ENCODE data around the gene RAB8B. TPM values are rescaled to one million over a fixed set of nuclear protein-coding genes. Genes with fewer than 3 reads are reported as not detected.

Gene RAB8B
- total RNA-seq, 1 donor from 2014 or later: 55.8 TPM

GRCh38 chr15:63264688-63265293 is 75.4 kb downstream of the RAB8B start:
- no peak for DNase-seq (ENCODE audit: low read depth in 2 of 2)

GRCh38 chr15:63274427-63274826 is 85.0 kb downstream of the RAB8B start:
- no peak for DNase-seq (ENCODE audit: low read depth in 2 of 2)

DNA sequence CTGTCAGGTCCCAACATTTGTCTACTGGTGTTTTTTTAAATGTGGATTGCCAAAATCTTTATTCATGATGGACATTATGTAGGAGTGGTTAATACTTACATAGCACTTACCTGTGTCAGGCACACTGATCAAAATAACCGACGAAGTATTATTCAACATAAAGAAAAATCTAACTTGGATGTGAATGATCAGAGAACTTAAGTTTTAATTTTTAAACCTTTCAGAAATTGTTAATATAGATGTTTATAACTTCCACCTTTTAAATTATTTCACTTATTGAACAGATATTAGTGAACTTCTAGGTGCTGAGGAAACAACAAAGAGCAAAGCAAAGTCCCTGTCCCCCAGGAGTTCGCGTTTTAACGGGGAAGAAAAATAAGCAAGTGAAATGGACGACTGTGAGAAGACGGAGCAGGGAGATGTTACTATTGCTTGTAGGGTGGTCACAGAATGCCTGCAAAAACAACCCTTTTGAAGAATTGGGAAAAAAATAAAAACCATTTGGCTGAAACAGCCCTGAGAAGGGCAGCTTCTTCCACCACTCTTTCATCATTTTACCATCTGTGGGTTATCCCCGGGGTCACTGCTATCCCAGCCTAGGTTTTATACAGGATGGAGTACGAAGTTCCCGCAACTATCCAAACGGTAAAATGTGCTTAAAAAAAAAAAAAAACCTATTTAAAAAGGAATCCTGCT is 87.1 kb downstream of the RAB8B start:
- DNase-seq (ENCODE audit: low read depth in 2 of 2): no peak

- peak in 1 of 2 donors; percentile 80 for DNase-seq (ENCODE audit: low read depth in 2 of 2)
Observed at GRCh38 chr15:63277038-63277892, 87.9 kb downstream of the RAB8B start, which contains the start of gene APH1B. Gene APH1B (plus strand): TSS chr15:63277605. CDS start chr15:63277624, 19 bp downstream.

DNA sequence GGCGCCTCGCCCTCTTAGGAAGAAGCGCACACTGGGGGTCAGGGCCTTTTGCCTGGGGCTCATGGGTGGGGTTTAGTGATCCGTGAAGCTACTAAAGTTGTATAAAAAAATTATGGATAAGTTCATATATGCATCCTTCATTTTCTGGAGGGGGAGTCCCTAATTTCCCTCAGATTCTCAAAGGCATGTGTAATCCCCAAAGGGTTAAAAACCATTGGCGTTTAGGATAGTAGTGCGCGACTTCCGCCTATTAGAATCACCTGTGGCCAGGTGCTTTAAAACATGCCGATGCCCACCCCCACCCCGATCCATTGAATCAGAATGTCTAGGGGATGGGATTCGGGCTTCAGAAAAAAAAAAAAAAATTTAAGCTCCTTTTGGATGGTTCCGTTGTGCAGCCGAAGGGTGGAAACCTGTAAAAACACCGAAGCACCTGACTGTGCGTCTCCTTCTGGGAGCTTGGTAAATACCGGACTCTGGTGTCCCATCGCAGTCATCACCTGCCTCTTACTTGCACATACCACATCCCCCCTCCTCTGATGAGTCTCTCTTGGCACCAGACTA is 88.6 kb downstream of the RAB8B start:
- no peak for DNase-seq (ENCODE audit: low read depth in 2 of 2)

DNA sequence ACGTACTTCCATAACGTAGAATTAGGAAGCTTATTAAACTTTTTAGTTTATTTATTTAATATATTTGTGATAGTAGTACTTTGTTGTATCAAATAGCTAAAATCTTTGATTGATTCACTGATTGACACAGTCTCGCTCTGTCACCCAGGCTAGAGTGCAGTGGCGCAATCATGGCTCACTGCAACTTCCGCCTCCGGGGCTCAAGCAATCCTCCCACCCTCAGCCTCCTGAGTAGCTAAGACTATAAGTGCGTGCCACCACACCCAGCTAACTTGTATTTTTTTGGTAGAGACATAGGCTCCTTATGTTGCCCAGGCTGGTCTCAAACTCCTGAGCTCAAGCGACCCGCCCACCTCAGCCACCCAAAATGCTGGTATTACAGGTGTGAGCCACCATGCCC is 93.7 kb downstream of the RAB8B start:
- DNase-seq (ENCODE audit: low read depth in 2 of 2): no peak

DNA sequence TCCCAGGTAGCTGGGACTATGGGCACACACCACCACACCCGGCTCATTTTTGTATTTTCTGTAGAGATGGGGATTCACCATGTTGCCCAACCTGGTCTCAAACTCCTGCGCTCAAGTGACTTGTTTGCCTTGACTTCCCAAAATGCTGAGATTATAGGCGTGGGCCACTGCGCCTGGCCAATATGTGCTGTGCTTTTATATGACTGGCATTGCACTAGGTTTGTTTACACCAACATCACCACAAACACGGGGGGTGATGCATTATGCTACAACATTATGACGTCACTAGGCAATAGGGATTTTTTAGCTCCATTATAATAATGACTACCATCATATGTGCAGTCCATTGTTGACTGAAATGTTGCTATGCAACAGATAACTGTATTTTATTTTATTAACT is 94.9 kb downstream of the RAB8B start:
- DNase-seq (ENCODE audit: low read depth in 2 of 2): no peak

GRCh38 chr15:63287109-63287508 is 97.7 kb downstream of the RAB8B start:
- peak; percentile 31 to 84 for DNase-seq (ENCODE audit: low read depth in 2 of 2)

GRCh38 chr15:63288342-63288741 is 98.9 kb downstream of the RAB8B start:
- peak in 1 of 2 donors; percentile 25 for DNase-seq (ENCODE audit: low read depth in 2 of 2)

DNA sequence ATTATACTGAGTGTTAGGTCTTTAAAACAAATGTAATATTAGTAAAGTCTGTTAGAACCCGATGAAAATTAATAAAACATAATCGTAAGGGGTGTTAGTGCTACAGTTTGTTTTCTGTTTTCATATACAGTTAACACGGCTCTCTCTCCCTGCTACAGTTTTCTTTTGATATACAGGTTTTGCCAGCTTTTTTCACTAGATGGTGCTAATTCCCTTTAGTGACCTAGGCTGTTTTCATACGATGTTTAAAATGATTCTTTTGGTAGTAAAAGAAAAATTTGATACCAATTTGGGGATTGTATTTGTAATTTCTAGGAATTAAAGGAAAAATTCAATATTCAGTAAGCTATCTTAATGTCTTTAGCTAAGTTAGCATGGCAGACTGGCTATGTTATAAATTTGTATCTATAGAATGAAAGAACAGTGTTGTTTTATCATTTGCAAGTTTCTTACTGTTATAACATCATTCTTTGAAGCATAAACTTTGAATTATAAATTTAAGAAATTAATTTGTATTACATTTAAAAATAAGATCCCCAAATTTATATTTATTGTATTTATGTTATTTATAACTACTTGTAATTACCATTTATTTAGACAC is 99.5 kb downstream of the RAB8B start:
- DNase-seq (ENCODE audit: low read depth in 2 of 2): peak; percentile 61 to 76

DNA sequence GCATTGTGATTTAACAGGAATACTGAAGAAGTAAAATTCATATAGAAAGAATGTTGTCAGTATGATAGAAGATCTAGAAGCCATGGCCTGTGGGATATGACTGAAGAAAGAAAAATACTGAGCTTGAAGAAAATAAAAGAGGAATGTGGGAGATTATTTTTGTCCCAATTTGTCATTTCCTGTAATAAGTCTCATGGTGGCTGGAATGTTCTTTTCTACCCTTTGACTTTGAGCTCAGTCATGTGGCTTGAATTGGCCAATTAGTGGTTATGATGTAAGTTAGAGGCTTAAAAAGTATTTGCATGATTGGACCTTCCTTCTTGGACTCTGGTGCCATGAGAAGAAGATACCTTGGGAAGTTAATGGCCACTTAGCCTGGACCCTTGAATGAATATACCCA is 102.1 kb downstream of the RAB8B start:
- DNase-seq (ENCODE audit: low read depth in 2 of 2): peak; percentile 63 to 84

DNA sequence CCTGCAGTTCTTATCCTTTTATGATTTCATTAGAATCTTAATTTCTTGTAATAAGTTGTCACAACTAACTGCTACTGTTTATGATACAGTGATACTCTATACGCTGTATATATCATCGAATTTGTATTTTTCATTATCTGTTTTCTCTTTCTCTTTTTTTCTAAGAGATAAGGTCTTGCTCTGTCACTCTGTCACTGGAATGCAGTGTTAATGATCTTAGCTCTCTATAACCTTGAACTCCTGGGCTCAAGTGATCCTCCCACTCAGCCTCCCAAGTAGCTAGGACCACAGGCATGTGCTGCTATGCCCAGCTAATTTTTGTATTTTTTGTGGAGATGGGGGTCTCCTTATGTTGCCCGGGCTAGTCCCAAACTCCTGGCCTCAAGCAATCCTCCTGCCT is 102.8 kb downstream of the RAB8B start:
- no peak for DNase-seq (ENCODE audit: low read depth in 2 of 2)

DNA sequence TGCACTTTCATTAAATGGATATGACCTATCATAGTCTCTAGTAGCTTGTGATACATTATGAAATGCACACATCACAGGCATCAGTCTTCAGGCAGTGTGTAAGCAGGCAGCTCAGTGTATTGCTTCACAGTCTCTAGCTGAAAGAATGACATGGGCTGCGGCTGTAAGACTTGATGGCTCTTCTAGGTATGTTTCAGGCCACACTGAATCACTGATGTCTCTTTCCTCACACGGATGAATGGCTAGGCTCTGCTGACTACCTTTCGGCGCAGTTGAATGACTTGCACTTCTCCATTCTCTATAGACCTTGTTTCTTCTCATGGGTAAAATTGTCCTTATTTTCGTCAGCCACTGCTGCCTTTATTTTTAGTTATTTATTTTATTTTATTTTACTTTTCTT is 103.4 kb downstream of the RAB8B start:
- no peak for DNase-seq (ENCODE audit: low read depth in 2 of 2)

- no peak for DNase-seq (ENCODE audit: low read depth in 2 of 2)
Observed at GRCh38 chr15:63294359-63294758, 105.0 kb downstream of the RAB8B start.

DNA sequence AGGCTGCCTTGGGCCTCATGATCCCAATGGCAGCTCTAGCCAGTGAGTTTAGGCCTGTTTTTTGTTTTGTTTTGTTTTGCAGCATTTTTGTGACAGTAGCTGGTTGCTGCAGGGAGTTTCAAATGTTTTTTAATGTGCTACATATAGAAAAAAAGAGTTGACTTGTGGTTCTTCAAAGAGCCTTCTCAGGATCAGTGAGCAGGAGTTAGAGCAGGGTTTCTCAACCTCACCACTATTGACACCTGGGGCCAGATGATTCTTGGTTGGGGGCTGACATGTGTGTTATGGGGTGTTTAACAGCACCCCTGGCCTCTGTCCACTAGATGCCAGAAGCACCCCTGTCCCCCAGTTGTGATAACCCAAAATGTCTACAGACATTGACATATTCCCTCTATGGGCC is 105.9 kb downstream of the RAB8B start:
- no peak for DNase-seq (ENCODE audit: low read depth in 2 of 2)

DNA sequence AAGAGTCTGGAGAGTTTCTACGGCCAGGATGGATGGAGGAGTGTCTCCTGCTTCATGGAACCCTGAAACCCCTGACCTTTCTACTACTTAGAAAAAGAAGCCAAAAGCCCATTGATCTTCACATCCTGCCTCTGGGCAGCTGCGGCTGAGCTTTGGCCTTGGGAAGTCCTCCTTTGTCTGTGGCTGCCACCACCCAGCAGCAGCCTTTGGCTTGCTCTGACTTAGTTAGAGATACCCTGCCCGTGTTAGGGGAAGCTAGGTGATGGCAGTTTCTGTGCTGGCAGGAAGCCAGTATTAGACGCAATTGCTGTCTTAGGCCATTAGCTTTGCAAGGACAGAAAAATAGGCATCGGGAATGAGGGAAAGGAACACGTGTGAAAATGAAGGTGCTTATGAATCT is 106.8 kb downstream of the RAB8B start:
- peak in 1 of 2 donors; percentile 37 for DNase-seq (ENCODE audit: low read depth in 2 of 2)

DNA sequence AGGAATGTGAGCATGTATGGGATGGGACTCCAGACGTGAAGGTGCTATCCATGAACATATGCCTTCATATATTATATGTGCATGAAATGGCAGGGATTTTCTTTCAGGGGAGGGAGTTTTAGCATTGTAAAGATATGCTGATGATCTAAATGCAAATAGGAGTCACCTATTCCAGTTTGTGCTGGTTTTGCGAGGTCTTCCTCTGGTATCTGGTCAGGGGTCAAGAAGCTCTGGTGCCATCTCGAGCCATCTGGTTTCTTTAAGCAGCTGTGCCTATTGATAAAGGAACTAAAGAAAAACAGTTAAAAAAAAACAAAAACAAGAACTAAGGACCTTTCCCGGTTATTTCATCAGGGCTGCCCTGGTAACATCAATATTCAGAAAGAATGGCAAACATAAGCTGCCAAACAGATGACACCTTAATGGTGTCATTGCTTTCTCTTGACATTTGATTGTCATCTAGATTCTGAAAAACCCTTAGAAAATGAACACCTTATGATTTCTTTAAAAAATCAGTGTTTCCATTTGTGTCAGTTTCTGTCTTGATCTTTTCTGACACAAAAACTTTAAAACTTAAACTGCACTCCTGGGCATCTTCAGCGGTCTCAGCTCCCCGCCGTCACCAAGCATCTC is 110.7 kb downstream of the RAB8B start:
- no peak for DNase-seq (ENCODE audit: low read depth in 2 of 2)

GRCh38 chr15:63301088-63301487 is 111.7 kb downstream of the RAB8B start:
- DNase-seq (ENCODE audit: low read depth in 2 of 2): no peak

DNA sequence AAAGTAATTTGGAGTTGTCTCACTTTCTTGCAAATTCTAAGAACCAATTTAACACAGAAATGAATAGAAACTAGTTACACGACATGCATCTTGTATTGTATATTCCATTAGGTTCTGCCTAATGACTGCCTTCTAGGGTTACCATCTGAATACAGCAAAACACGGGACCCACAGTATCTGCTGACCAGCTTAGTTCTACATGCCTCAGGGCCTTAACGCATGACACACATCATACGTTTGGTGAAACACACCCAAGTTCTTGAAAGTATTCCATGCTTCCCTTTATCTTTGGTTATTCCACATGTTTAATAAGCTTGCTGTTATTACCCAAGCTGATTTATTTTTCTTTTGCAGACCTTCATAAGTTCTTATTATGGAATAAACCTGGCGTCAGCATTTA is 115.9 kb downstream of the RAB8B start:
- no peak for DNase-seq (ENCODE audit: low read depth in 2 of 2)

- DNase-seq (ENCODE audit: low read depth in 2 of 2): no peak
Observed at GRCh38 chr15:63306492-63307073, 117.2 kb downstream of the RAB8B start.

DNA sequence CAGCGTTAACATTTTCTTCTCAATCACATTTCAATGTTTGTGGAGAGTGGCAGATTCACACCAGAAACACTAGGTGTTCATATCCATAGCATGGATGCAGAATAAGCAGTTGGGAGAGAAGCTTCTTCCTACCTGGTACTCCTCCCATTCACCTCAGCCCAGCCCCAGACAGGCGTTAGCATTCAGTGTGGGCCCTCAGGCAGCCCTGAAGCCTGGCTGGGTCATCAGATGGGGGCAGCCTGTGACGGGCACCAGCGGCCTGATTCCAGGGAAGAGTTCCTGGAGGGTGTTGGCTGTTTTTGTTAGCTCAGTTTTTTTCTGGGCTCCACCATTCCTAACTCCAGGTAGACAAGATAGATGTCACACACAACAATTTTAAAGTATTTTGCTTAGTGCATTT is 119.1 kb downstream of the RAB8B start:
- DNase-seq (ENCODE audit: low read depth in 2 of 2): no peak

All from dermis microvascular lymphatic vessel endothelial cell (primary cell).